Measurements from ENCODE around the gene GPR83.
"Not testable (repeated sequence)": the region's sequence is repeated elsewhere in the genome, so short reads cannot be mapped to it uniquely, and the experiment has no call there.

Gene GPR83

DNA sequence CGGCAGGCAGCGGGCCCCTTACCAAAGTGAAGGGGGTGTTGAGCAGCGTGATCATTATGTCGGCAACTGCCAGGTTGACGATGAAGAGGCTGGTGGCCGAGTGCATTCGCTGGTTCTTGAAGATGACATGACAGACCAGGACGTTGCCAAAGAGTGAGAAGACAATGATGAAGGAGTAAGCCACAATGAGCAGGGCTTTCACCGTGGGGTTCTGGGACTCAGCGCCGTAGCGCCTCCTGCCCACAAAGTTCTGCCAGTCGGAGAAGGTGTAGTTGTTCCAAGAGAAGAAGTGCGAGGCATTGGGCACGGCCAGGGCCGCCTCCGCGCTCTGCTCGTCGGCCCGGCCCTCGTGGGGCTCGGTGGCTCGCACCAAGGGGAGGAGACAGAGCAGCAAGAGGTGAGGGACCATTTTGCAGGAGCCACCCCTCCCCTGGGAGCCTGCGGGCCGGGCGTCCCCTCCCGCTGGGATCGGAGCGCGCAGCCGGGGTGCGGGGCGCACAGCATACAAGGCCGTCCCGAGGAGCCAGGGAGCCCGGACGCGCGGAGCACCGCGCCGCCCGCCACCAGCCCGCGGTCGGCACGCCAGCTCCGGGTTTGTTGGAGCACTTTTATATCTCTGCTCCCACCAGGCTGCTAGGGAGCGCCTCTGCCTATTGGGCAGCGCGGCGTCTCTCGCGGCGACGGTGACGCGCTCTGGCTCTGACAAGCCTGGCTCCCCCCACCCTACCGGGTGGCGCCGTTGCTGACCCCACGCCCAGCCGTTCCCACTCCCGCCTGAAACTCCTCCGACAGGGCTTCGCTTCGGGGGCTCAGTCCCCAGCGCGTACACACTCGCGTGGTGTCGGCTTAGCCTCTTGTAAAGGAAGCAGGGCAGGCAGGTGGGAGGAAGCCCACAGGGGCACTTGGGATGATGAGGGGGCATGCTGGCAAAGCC lies at the start of gene GPR83:
Gene GPR83 (minus strand): TSS at position 581 of the 934 bp plus-strand sequence. CDS start 172 bp downstream, at position 409.
- no peak for DNase-seq

DNA sequence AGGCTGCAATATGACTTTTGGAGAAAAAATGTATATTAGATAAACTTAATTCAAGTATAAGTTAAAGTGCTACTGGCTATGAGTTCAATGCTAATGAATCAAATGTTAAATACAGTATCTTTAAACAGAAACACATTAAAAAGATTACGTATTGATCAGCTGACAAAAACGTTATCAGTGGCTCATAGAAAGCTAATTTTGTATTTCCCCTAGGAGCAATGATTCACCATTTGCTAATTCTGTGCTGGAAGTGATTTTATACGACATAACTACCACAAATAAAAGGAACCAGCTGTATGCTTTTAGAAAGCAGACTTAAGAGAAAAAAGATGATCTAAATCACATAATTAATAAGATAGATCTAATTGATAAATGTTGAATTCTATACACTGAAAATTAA lies 48.8 kb upstream of the GPR83 start:
- no peak for DNase-seq

DNA sequence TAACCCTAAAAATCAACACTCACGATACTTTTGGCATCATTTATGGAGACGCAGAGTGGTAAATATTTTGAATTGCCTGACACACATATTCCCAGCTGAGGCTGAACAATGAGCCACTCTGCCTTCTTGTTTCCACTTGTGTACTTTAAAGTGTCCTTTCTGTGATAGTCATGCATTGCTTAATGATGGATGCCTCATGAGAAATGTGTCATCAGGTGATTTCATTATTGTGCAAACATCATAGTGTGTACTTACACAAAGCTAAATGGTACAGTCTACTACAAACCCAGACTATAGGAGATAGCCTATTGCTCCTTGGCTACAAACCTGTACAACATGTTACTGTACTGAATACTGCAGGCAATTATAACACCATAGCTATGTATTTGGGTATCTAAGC lies 48.2 kb upstream of the GPR83 start:
- no peak for DNase-seq

DNA sequence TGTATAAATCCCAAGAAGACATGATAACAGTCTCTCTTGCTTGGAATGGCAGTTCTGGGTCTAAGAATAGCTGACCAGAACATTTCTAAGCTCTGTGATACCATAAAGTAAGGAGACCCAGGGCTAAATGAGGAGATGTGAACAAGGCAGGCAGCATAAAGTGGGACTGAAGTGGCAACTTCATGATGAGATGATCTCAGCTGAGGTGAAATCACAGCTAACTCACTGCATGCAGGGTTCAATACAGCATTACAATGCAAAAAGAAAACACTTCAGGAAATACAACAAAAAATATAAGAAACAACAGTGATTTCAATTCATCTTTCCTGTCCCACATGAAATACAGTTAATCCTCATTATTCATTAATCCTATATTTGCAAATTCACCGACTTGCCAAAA lies 47.8 kb upstream of the GPR83 start:
- no peak for DNase-seq

DNA sequence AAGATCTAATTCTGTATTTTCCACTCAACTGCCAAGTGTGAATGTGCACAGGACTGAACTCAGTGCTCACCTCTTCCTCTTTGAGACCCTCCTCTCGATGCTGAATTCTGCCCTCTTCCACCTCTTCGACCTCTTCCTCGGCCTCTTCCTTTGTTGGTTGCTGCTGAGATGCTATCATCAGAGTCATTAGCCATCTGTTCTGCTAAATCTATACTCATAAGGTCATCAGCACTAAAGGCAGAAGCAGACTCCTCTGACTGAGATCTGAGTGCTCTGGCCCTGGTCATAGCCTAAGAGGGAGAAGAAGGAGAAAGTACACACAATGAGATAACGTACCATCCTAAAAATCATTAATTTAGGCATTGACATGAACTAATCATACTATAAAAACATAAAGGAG lies 45.9 kb upstream of the GPR83 start:
- DNase-seq: no peak

DNA sequence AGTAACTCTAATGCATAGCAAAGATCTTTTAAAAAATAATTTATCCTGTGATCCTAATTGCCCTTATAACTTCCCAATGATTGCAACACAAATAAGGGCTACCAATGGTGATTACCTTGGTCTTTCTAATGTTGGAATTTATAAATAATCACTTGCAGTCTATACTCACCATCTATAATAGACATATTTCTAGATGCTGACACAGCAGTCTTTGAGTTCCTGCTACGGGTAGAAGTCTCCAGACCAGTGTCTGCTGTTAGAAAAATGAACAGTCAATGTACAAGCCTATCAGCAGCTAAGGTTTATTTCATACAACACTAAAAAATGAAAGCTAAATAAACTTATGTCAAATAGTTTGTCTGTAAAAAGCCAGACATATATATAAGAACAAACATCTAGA lies 44.4 kb upstream of the GPR83 start:
- DNase-seq: no peak

DNA sequence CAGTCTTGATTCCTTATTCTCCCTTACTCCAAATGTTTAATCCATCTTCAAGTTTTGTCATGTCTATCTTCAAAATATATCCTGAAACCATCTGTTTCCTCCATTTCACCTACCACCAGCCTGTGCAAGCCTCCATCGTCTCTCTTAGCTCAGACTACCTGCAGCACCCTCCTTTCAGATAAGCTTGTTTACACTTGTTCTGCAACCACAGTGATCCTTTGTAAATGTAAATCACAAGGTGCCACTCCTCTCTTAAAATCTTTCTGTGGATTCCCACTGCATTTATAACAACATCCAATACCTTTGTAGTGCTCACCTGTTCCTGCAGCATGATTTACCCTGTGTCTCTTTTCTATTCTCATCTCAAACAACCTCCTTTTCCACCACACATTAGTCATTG lies 31.8 kb upstream of the GPR83 start:
- no peak for DNase-seq

DNA sequence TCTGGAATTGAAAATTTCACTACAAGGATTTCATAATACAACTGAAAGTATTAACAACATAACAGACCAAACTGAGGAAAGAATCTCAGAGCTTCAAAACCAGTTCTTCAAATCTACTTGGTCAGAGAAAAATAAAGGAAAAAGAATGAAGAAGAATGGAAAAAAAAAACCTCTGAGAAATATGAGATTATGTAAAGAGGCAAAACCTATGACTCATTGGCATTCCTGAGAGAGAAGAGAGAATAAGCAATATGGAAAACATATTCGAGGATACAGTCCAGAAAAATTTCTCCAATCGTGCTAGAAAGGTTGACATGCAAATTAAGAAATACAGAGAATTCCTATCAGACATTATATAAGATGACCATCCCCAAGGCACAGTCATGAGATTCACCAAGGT lies 23.4 kb upstream of the GPR83 start:
- DNase-seq: no peak

DNA sequence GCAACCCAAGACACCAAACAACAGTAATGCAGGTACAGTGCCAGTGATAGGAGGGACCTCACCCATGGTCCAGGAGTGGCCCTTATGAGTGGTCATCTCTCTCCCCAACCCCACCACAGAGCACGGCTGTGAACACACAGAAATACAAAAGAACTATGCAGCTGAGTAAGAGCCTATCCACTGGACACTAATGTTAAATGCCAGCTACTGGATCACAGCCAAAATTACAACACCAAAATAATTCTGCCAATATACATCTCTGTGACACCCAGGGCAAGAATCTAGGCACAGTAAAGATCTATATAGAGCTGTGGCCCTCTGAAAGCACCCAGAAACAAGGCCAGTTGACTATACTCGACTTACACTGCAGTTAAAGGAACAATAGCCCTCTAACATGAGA lies 22.8 kb upstream of the GPR83 start:
- no peak for DNase-seq

DNA sequence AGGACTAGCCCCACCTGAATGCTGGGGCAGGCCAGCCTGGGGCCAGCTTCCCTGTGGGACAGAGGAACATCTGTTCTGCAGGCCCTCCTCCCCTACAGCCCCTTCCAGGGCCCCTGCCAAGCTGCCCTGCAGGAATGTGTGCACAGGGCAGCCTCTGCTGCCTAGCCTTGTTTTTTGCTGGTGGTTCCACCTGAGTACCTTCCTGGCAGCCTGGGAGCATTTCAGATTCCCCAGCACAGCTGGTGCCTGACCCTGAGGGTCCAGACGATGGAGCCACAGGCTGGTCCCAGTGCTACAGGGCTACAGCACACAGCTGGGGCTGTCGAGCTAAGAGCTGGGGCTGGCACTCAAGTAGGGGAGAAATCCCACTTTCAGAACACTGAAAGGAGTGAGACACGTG lies 22.3 kb upstream of the GPR83 start:
- no peak for DNase-seq

DNA sequence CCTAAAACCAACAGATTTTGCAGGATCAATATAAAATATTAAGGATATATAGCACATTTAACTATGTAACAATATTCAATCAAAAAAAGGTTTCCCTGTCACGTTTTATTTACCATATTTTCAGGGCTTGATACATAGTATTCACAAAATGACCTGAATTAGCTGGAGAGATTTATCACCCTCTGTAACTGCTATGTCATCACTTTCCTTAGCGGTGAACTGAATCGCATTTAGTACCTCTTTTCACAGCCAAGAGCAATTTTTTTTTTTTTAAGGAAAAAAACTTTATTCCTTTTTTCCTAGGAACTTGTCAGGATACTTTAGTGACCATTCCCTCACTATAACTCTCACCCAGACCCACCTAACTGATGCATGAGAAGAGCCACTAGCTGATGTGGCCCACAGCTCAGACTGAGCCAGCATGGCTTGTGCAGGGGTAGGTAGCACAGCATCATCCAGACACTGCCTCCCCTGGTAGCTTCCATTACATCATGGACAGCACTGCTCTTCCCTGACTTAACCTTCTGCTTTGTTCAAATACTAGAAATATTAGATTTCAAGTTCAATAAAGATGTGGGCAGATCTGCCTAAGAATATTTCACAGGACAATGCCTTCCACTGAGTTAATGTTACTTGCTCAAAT lies 17.0 kb upstream of the GPR83 start:
- DNase-seq: no peak

DNA sequence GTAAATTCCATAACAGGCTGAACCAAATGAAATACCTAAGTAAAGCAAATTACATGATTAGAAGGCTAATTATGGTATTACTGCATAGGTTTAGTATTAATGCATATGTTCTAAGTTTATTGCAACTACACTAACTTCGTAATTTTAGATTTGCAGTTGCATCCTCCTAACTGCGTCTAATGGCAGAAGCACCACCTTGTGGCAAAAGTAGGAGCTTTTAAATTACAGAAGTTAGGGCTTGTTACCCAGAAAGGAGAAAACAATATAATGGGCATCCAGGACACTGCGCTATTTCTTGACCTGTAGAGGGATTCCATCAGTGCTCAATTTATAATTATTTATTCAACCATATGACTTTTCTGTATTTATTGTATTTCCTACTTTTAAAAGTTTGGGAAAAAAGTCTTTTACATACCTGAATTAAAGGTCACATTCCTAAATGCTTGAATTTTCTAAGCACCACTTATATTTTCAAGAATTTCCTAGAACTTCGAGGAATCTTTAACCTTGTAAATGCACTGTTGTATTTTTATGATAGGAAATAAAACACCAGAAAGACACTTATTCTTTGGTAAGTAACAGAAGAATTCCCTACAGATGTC lies 16.3 kb upstream of the GPR83 start:
- no peak for DNase-seq

DNA sequence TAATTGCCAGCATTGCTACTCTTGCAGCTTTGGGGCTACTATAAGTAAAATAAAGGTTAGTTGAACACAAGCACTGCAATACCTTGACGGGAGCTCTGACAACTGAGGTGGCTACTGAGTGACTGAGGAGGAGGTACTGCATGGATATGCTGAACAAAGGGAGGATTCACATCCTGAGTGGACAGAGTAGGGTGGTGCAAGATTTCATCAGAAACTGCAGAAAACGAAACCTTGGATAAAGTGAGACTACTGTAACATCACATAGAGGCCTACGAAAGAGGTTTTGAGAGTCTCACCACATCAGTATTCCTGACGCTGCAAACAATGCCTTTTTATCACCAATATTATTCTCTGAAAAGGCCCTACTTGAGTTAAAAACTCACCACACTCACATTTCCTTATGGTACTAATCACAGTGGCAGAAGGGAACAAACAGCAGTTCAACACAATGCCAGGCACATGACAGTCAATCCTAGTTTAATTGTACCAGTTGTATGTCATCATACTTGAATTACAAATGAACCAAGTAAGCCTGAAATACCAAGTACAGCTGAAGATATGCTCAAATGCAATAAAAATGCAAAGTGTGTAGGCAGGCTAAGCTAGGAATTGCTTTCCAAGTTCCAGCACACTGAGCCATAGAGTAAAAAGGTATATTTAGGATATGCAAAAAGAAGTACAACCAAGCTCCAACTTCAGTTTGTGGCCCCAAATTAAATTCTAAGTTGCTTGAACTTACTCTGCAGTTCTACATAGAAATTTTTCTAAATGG lies 4.0 kb upstream of the GPR83 start:
- DNase-seq: no peak

DNA sequence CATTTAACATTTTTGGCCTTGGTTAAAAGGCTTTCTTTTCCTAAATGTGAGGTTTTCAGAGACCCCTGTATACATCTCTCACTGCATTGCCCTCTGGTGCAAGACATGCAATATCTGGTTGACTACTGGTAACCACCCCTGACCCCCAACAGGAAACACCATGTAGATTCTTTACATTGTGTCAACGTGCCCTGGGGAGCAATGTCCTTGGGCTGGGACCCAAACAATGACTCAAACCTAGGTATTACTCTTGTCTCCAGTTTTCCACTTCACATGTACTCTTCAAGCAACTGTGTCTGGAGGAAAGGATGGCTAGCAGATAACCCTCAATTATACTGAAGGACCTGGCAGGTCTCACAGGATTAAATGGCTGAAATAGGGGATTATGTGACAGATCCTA lies 1.1 kb upstream of the GPR83 start:
- no peak for DNase-seq

DNA sequence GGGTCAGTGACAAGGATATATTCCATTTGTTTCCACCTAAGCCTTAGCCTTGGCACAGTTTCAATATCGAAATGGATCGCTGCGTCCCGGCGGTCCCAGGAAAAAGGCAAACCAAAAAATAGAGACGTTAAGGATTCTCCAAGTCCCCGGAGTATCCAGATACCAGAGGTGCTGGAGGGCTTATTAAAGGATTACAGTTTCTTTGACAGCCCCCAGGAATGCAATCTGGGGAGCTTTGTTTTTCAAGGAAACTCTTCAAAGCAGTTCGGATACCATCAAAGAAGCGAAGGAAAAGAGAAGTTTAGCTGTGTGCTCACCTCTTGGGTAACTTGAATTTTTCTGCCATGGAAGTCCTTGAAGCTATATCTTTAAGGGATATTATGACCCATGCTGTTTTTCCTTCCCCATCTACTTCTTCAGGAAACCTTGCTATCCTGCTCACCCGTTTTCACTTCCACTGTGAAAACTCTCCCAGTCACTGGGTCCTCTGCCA lies 600 bp upstream of the GPR83 start:
- DNase-seq: no peak

DNA sequence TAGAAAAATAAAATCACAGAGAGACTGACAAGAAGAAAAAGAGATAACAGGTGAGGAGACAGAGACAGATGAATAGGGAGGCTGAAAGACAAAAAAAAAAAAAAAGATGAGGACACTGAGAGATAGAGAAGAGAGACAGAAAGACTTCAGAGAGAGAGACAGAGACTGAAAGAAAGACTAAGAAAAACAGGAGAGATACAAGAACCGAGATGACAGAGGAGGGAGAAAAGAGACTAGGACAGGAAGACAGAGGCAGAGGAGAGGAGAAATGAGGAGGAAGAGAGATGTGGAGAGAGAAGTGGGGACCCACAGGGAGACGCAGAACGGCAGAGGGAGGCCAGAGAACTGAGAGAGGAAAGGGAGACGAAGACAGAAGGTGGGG lies 771 bp downstream of the GPR83 start:
- DNase-seq: no peak

DNA sequence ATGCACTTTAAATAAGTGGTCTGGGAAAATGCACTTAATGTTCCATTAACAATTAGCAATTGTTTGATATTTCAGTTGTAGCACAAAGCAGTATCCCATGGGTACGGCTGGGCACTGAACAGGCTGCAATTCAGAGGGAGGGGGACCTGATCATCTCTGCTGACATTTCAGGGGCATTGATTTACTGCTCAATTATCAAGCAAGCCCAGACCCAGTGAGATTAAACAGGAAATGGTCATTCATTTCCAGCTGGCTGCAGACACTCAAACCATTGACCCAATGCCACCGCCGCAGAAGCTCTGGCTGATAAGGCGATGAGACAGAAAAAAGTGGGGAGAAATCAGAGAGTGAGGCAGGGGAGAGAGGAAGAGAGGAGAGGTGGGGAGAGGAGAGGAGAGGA lies 1.2 kb downstream of the GPR83 start:
- DNase-seq: no peak

DNA sequence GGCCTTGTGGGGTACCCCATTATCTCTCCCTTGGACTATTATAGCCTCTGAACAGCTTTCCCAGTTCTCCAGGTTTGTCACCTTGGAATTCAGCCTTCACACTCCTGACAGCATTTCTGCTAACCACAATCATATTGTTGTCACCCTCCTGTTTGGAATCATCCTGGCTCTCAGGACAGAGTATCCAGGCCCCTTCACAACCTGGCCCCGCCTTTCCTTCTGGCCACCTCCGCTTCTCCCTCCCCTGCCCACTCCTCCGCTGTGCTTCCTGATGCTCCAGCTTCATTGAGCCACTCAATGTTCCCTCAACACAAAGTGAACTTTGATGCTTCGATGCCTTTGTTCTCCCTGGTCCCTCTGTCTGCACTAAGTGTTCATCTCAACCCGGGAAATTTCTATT lies 3.1 kb downstream of the GPR83 start:
- no peak for DNase-seq

DNA sequence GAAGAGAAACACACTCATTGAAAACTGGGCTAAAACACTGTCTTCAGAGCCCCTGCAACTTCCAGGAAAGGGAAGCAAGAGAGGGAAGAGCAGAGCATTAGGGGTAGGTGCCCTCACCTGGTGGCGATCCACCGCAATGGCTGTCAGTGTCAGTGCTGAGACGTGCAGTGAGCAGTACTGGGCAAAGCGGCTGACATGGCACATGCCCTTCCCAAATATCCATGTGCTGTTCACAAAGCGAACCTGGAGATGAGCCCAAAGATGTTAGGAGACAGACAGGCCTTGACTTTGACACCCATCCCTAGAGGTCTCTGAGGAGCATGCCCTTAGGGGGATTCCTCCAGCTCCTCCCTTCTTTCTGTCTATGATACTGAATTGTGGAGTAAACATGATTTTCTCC lies 4.9 kb downstream of the GPR83 start:
- DNase-seq: no peak

DNA sequence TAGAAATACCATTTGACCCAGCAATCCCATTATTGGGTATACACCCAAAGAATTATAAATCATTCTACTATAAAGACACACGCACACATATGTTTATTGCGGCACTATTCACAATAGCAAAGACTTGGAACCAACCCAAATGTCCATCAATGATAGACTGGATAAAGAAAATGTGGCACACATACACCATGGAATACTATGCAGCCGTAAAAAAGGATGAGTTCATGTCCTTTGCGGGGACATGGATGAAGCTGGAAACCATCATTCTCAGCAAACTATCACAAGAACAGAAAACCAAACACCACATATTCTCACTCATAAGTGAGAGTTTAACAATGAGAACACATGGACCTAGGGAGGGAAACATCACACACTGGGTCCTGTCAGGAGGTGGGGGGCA lies 9.3 kb downstream of the GPR83 start:
- not testable (repeated sequence) for DNase-seq

DNA sequence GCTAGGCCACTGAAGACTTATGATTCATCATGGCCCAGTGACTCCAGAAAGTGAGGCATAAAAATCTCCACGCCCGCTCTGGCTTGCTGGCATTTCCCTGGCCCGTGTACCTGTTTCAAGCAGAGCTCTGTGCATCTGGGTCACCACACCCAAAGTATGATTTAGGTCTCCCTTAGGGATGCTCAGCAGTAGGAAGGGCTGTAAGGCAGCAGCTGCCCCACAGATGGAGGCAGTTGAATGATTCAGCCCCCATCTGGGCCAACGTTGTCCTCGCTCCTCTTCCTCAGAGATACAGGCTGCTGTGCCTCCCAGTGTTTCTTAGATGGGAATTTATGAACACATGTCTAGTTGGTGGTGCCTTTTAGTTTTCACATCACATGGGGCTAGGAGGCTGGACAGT lies 21.6 kb downstream of the GPR83 start:
- no peak for DNase-seq

DNA sequence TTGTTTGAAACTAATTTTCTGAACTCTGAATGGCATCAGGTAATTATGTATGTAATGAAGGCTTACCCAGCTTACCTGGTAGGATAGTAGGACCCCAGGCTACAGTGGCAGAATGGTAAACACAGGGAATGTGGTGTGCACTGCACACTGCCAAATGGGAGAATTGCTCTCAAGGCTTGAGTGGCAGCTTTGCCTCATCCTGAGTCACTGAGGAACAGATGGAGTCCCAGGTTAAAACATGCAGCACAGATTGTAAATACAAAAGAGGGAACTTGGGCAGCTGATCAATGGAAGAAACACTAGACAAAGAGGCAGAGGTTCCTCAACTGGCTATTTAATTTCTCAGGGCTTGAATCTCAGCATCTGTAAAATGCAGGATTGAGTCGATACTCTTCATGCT lies 24.4 kb downstream of the GPR83 start:
- no peak for DNase-seq

DNA sequence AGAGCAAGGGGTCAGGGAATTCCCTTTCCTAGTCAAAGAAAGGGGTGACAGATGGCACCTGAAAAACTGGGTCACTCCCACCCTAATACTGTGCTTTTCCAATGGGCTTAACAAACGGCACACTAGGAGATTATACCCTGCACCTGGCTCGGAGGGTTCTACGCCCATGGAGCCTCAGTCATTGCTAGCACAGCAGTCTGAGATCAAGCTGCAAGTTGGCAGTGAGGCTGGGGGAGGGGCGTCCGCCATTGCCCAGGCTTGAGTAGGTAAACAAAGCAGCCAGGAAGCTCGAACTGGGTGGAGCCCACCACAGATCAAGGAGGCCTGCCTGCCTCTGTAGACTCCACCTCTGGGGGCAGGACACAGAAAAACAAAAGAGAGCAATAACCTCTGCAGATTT lies 30.6 kb downstream of the GPR83 start:
- not testable (repeated sequence) for DNase-seq

All from CD4-positive, alpha-beta T cell treated with Interleukin-21 for 1 hour (primary cell).